ENCODE results near the gene KLHL11.

Gene KLHL11

DNA sequence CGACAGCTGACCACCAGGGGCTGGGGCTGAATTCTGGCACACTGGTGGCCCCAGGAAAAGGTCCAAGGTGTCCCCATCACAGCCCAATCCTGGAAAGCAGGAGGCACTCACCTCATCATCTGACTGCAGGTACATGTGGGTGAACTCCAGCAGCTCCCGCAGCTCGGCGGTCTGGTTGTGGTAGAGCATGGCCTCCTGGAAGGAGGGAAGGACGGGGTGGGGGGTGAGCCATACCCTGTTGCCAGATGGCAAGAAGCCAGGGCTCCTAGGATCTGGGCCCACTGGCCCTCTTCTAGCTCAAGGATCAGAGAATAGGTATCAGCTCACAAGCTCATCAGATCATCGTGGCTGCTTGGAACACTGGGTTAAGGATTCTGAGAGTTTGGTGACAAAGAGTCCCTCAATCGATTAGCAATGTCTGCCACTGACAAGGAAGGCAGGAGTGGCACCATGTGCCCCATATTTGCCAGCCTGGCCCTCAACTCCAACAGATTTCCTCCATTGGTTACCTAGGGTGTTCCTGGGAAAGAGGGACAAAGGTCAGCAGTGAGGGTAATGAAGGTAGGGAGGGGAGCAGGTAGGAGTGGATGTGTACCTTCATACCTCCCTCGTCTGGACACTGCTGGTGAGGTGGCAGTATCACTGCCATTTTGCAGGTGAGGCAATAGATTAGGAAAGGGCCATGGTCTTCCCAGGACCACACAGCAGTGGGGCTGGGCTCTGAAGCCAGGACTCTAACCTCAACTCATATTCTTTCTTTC is 58.4 kb downstream of the KLHL11 start:
- no peak for DNase-seq
